Muscle of arm (tissue), 12 donors: ENCODE measurements around the gene ACP6. TPM values are rescaled to one million over a fixed set of nuclear protein-coding genes. Genes with fewer than 3 reads are reported as not detected.

Source experiments
- polyA plus RNA-seq, 12 donors: library from polyadenylated mRNA; unstranded; fragments of 120-200 nt; gene quantifications; one replicate each; pipeline ENCODE4 v1.2.1, GENCODE V29; 2013; ENCODE audit not compliant: insufficient read length in 12 of 12

ACP6 gene
- polyA plus RNA-seq, 12 donors = 3.8 to 11.6 (median 9.4) TPM; not detected in 1

Other genes with a start within 250 kb of the ACP6 start
- 10 to 100 TPM in 11 of 12 donors, not detected in 1; 20.1 to 35.8 (median 22.9) TPM for gene BCL9, start 129.0 kb downstream of the ACP6 start, polyA plus RNA-seq
- gene GJA5, start 90.1 kb upstream of the ACP6 start, polyA plus RNA-seq = 10 to 100 TPM in 11 of 12 donors, not detected in 1; 10.8 to 25.5 (median 18.7) TPM
- not detected for gene GJA8, start 232.3 kb upstream of the ACP6 start, polyA plus RNA-seq